ENCODE measurements around the gene BIRC5. TPM values are rescaled to one million over a fixed set of nuclear protein-coding genes. Genes with fewer than 3 reads are reported as not detected.

The BIRC5 gene
- polyA plus RNA-seq, 1 donor (not counting 4 experiments of a cell fraction or from before 2014, with no cell fraction given), result 11.5 TPM

GRCh38 chr17:78240012-78240655 is 26.1 kb downstream of the BIRC5 start:
- H3K9ac ChIP-seq (ENCODE audit: control insufficient read depth, extremely low read depth, insufficient read depth, low read length), result no peak overlapping the region
- no peak overlapping the region for H2AFZ ChIP-seq (ENCODE audit: control insufficient read depth, low read length)
- no peaks in the 10 kb centered on the region for H3K4me1 ChIP-seq (ENCODE audit: control insufficient read depth, extremely low read depth, insufficient read depth, low read length)
- no peaks in the 10 kb centered on the region for H3K9me3 ChIP-seq (ENCODE audit: control insufficient read depth, low read depth, low read length)
- H4K20me1 ChIP-seq (ENCODE audit: control insufficient read depth, extremely low read depth, insufficient read depth, low read length), result no peaks in the 10 kb centered on the region
- H3K27me3 ChIP-seq (ENCODE audit: control insufficient read depth, extremely low read depth, insufficient read depth, low read length), result no peaks in the 10 kb centered on the region
- dilution Hi-C loops (cut with MboI; ENCODE audit: extremely low pct_ligation_motif_present, low sequenced_read_pairs), result no loop called here
- H3K79me2 ChIP-seq (ENCODE audit: control insufficient read depth, insufficient read depth, low read length), result no peaks in the 10 kb centered on the region
- no peaks in the 10 kb centered on the region for H3K9me1 ChIP-seq (ENCODE audit: control insufficient read depth, extremely low read depth, insufficient read depth, low read length)
- TF ChIP-seq EZH2 (IDR thresholded peaks at IDR 0.05; ENCODE audit: low read length), result no peak
- TF ChIP-seq, protein P1, sequence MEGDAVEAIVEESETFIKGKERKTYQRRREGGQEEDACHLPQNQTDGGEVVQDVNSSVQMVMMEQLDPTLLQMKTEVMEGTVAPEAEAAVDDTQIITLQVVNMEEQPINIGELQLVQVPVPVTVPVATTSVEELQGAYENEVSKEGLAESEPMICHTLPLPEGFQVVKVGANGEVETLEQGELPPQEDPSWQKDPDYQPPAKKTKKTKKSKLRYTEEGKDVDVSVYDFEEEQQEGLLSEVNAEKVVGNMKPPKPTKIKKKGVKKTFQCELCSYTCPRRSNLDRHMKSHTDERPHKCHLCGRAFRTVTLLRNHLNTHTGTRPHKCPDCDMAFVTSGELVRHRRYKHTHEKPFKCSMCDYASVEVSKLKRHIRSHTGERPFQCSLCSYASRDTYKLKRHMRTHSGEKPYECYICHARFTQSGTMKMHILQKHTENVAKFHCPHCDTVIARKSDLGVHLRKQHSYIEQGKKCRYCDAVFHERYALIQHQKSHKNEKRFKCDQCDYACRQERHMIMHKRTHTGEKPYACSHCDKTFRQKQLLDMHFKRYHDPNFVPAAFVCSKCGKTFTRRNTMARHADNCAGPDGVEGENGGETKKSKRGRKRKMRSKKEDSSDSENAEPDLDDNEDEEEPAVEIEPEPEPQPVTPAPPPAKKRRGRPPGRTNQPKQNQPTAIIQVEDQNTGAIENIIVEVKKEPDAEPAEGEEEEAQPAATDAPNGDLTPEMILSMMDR (optimal IDR thresholded peaks at IDR 0.05 in 1 of 3, IDR thresholded peaks at IDR 0.05 in 1 of 3, conservative IDR thresholded peaks at IDR 0.05 in 1 of 3; ENCODE audit: extremely low read depth in 1 of 3, insufficient read depth in 2 of 3, low read length in 3 of 3), result no peak
- no peaks in the 10 kb centered on the region for H3K36me3 ChIP-seq (ENCODE audit: control insufficient read depth in 2 of 2, extremely low read depth in 1 of 2, insufficient read depth in 2 of 2, low read length in 2 of 2)
- no peak for DNase-seq (ENCODE audit: low read depth, low spot score)
- H3K27ac ChIP-seq (ENCODE audit: control insufficient read depth, insufficient read depth, low read length), result no peak overlapping the region
- no peak for FAIRE-seq
- H3K4me3 ChIP-seq (ENCODE audit: control insufficient read depth in 2 of 3, extremely low read depth in 1 of 3, insufficient read depth in 2 of 3, low read depth in 1 of 3, low read length in 3 of 3), result no peak overlapping the region
- no peak overlapping the region for H3K4me2 ChIP-seq (ENCODE audit: control insufficient read depth, extremely low read depth, insufficient read depth, low read depth, low read length)

DNA sequence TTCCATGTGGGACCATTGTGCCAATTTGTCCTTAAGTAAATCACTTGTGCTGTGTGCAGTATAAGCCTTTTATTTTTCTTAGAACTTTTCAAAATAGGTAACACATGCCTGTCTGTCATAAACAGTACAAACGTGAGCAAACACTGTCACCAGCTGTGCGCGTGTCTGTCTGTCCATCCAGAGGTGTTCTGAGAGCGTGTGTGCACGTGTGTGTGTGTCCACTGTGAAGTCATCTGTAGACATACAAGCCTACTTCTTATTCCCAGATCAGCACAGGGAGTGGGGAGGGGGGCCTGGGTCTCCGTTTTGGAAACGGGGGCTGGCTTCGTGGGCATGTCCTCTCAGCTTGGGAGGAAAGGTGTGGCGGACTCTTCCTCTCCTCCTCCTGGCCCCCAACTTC is 26.8 kb downstream of the BIRC5 start:
- Histone ChIP-seq H3K27ac (ENCODE audit: control insufficient read depth, insufficient read depth, low read length) (no peak overlapping the region), H3K4me1 (ENCODE audit: control insufficient read depth, extremely low read depth, insufficient read depth, low read length) (no peaks in the 10 kb centered on the region), H3K4me2 (ENCODE audit: control insufficient read depth, extremely low read depth, insufficient read depth, low read depth, low read length) (no peak overlapping the region), H3K4me3 (ENCODE audit: control insufficient read depth in 2 of 3, extremely low read depth in 1 of 3, insufficient read depth in 2 of 3, low read depth in 1 of 3, low read length in 3 of 3) (no peak overlapping the region), H3K36me3 (ENCODE audit: control insufficient read depth in 2 of 2, extremely low read depth in 1 of 2, insufficient read depth in 2 of 2, low read length in 2 of 2) (no peaks in the 10 kb centered on the region), H3K9me1 (ENCODE audit: control insufficient read depth, extremely low read depth, insufficient read depth, low read length) (no peaks in the 10 kb centered on the region), H4K20me1 (ENCODE audit: control insufficient read depth, extremely low read depth, insufficient read depth, low read length) (no peaks in the 10 kb centered on the region), H2AFZ (ENCODE audit: control insufficient read depth, low read length) (no peak overlapping the region), H3K9ac (ENCODE audit: control insufficient read depth, extremely low read depth, insufficient read depth, low read length) (no peak overlapping the region), H3K9me3 (ENCODE audit: control insufficient read depth, low read depth, low read length) (no peaks in the 10 kb centered on the region), H3K79me2 (ENCODE audit: control insufficient read depth, insufficient read depth, low read length) (no peaks in the 10 kb centered on the region), H3K27me3 (ENCODE audit: control insufficient read depth, extremely low read depth, insufficient read depth, low read length) (no peaks in the 10 kb centered on the region)
- TF ChIP-seq EZH2 (IDR thresholded peaks at IDR 0.05; ENCODE audit: low read length), result no peak
- TF ChIP-seq, protein P1 (optimal IDR thresholded peaks at IDR 0.05 in 1 of 3, IDR thresholded peaks at IDR 0.05 in 1 of 3, conservative IDR thresholded peaks at IDR 0.05 in 1 of 3; ENCODE audit: extremely low read depth in 1 of 3, insufficient read depth in 2 of 3, low read length in 3 of 3), result no peak
- FAIRE-seq, result no peak
- DNase-seq (ENCODE audit: low read depth, low spot score), result no peak
- dilution Hi-C loops (cut with MboI; ENCODE audit: extremely low pct_ligation_motif_present, low sequenced_read_pairs), result no loop called here

Data from keratinocyte (primary cell).